Caco-2 (cell line): ENCODE measurements around the gene CRYBG1. TPM values are rescaled to one million over a fixed set of nuclear protein-coding genes. Genes with fewer than 3 reads are reported as not detected.

ENCODE experiments used
- BruUV-seq: library from RNA; stranded (reverse); fragments of 400-500 nt; replicated peaks from 2 replicates; lab custom pipeline; 2021; lab: Mats Ljungman, UMichigan
- CTCF ChIA-PET: fragments of 300-600 bp; sonication (Branson Sonifier 250); formaldehyde crosslinking; loops from one replicate; lab custom pipeline; 2022; ENCODE audit warnings: antibody characterized with exemption; lab: Charles Lee
- POLR2A ChIA-PET: fragments of 300-600 bp; sonication (Branson Sonifier 250); formaldehyde crosslinking; loops from one replicate; lab custom pipeline; 2022; ENCODE audit warnings: antibody characterized with exemption; lab: Charles Lee
- DNase-seq, 2 experiments: peaks; one replicate each; pipeline versions ENCODE4 v3.0.0 to v3.0.0-alpha.2; 2020 to 2022
- H3K27me3 ChIP-seq: replicated peaks from 2 replicates; pipeline ENCODE4 v1.6.0; 2011; ENCODE audit warnings: low read length; ENCODE audit not compliant: control insufficient read depth, insufficient read depth
- H3K36me3 ChIP-seq: 2 replicates; pipeline ENCODE4 v1.5.1; 2011; ENCODE audit warnings: low read length; ENCODE audit not compliant: control insufficient read depth, insufficient read depth
- H3K4me1 ChIP-seq: fragments of 250-450 bp; sonication (Bioruptor Pico); 2 replicates; pipeline ENCODE4 v1.5.1; 2020; ENCODE audit warnings: mild to moderate bottlenecking
- H3K4me3 ChIP-seq: 2 replicates; pipeline ENCODE4 v1.5.1; 2011; ENCODE audit warnings: low read depth, mild to moderate bottlenecking, control low read depth, low read length
- H3K9me3 ChIP-seq: fragments of 250-450 bp; sonication (Bioruptor Pico); 2 replicates; pipeline ENCODE4 v1.5.1; 2020; ENCODE audit warnings: mild to moderate bottlenecking, moderate library complexity
- H3K27ac Mint-ChIP-seq: one replicate; pipeline ENCODE4 v1.8.0; 2022; ENCODE audit warnings: mixed read lengths; ENCODE audit not compliant: unreplicated experiment
- H3K27me3 Mint-ChIP-seq: one replicate; pipeline ENCODE4 v1.8.0; 2022; ENCODE audit warnings: mixed read lengths; ENCODE audit not compliant: insufficient read depth, unreplicated experiment
- H3K36me3 Mint-ChIP-seq: one replicate; pipeline ENCODE4 v1.8.0; 2022; ENCODE audit warnings: mild to moderate bottlenecking, mixed read lengths; ENCODE audit not compliant: insufficient read depth, unreplicated experiment
- H3K4me1 Mint-ChIP-seq: one replicate; pipeline ENCODE4 v1.8.0; 2022; ENCODE audit warnings: low read depth, mixed read lengths; ENCODE audit not compliant: unreplicated experiment
- H3K4me3 Mint-ChIP-seq: one replicate; pipeline ENCODE4 v1.8.0; 2022; ENCODE audit warnings: mild to moderate bottlenecking, moderate library complexity, mixed read lengths; ENCODE audit not compliant: unreplicated experiment
- H3K9me3 Mint-ChIP-seq: one replicate; pipeline ENCODE4 v1.8.0; 2022; ENCODE audit warnings: mixed read lengths; ENCODE audit not compliant: unreplicated experiment
- CTCF ChIP-seq, 2 experiments: fragments of 200-600 bp in 1 of 2; IDR thresholded peaks; 1 replicate in 1 of 2; 2 replicates in 1 of 2; pipeline versions ENCODE4 v1.5.1 to v1.8.0; 2011 to 2022; ENCODE audit warnings: antibody characterized with exemption in 1 of 2, control low read depth in 1 of 2, inconsistent platforms in 1 of 2, low read depth in 1 of 2, low read length in 1 of 2, mild to moderate bottlenecking in 1 of 2, moderate library complexity in 1 of 2; ENCODE audit not compliant: insufficient read depth in 1 of 2, severe bottlenecking in 1 of 2, unreplicated experiment in 1 of 2
- intact Hi-C: fragments of 100-400 bp; cut with micrococcal nuclease; formaldehyde crosslinking; loops from one replicate; pipeline ENCODE4 v1.10.0; 2022; ENCODE audit not compliant: unreplicated experiment
- total RNA-seq: library from RNA; stranded (reverse); gene quantifications from 2 replicates; pipeline ENCODE4 v1.2.3, GENCODE V29; 2022

Gene CRYBG1
- total RNA-seq, 1 experiment from 2014 or later = 13.2 TPM

- intact Hi-C loops = no loop called here
- no peak for DNase-seq
- no peak overlapping the region for H3K27ac Mint-ChIP-seq
- no peaks in the 10 kb centered on the region for H3K4me1 Mint-ChIP-seq
- Histone ChIP-seq H3K36me3 (no peaks in the 10 kb centered on the region), H3K4me3 (no peak overlapping the region), H3K9me3 (no peaks in the 10 kb centered on the region), H3K4me1 (no peaks in the 10 kb centered on the region), H3K27me3 (no peaks in the 10 kb centered on the region; the same call in none of the 2 replicates)
- no peak overlapping the region for H3K4me3 Mint-ChIP-seq
- H3K27me3 Mint-ChIP-seq = peaks cover 10% of the 10 kb centered on the region
- no peak for TF ChIP-seq CTCF (IDR thresholded peaks at IDR 0.05; ENCODE audit: insufficient read depth in 1 of 2, low read depth in 1 of 2, low read length in 1 of 2, severe bottlenecking in 1 of 2, unreplicated experiment in 1 of 2)
- BruUV-seq = no TSS peak
- POLR2A ChIA-PET = no interaction called here
- H3K9me3 Mint-ChIP-seq = no peaks in the 10 kb centered on the region
- H3K36me3 Mint-ChIP-seq = no peaks in the 10 kb centered on the region
- CTCF ChIA-PET = no interaction called here
These were observed 12.5 kb downstream of the CRYBG1 start for GRCh38 chr6:106372838-106373501.

GRCh38 chr6:106373502-106374239 lies 13.2 kb downstream of the CRYBG1 start:
- no peaks in the 10 kb centered on the region for H3K4me1 ChIP-seq
- no peak for TF ChIP-seq CTCF (IDR thresholded peaks at IDR 0.05; ENCODE audit: insufficient read depth in 1 of 2, low read depth in 1 of 2, low read length in 1 of 2, severe bottlenecking in 1 of 2, unreplicated experiment in 1 of 2)
- Mint-ChIP-seq H3K4me3 (no peak overlapping the region), H3K36me3 (no peaks in the 10 kb centered on the region), H3K27me3 (peaks cover 10% of the 10 kb centered on the region), H3K4me1 (no peaks in the 10 kb centered on the region), H3K9me3 (no peaks in the 10 kb centered on the region), H3K27ac (no peak overlapping the region)
- no peaks in the 10 kb centered on the region for H3K9me3 ChIP-seq
- no peak overlapping the region for H3K4me3 ChIP-seq
- no peaks in the 10 kb centered on the region for H3K36me3 ChIP-seq
- ChIA-PET CTCF (no interaction called here), POLR2A (no interaction called here)
- no peaks in the 10 kb centered on the region; the same call in 1 of the 2 replicates for H3K27me3 ChIP-seq
- no peak for DNase-seq
- BruUV-seq = no TSS peak
- intact Hi-C loops = no loop called here

- Histone ChIP-seq H3K9me3 (no peaks in the 10 kb centered on the region), H3K36me3 (no peaks in the 10 kb centered on the region), H3K4me1 (no peaks in the 10 kb centered on the region), H3K27me3 (no peaks in the 10 kb centered on the region; the same call in 1 of the 2 replicates), H3K4me3 (no peak overlapping the region)
- ChIA-PET POLR2A (no interaction called here), CTCF (interaction anchor here (1.3 kb wide), 1 partner anchor 16 kb away, joined by 4 read pairs; the partner anchor contains the start of gene CRYBG1)
- no peak for TF ChIP-seq CTCF (IDR thresholded peaks at IDR 0.05; ENCODE audit: insufficient read depth in 1 of 2, low read depth in 1 of 2, low read length in 1 of 2, severe bottlenecking in 1 of 2, unreplicated experiment in 1 of 2)
- Mint-ChIP-seq H3K27ac (no peak overlapping the region), H3K36me3 (no peaks in the 10 kb centered on the region), H3K27me3 (peaks cover 10% of the 10 kb centered on the region), H3K4me1 (no peaks in the 10 kb centered on the region), H3K4me3 (no peak overlapping the region), H3K9me3 (no peaks in the 10 kb centered on the region)
- no peak for DNase-seq
- no TSS peak for BruUV-seq
- intact Hi-C loops = no loop called here
These were observed 16.6 kb downstream of the CRYBG1 start for GRCh38 chr6:106377061-106377540.
